HG03060 (cell line): Measurements from ENCODE around the gene DGKQ.
"Not testable (repeated sequence)": the region's sequence is repeated elsewhere in the genome, so short reads cannot be mapped to it uniquely, and the experiment has no call there.

Source experiments
- ATAC-seq: cut with Tn5 transposase; IDR thresholded peaks from one replicate; pipeline ENCODE4 v1.9.1; 2021; ENCODE audit warnings: low read depth, moderate number of reproducible peaks; ENCODE audit not compliant: unreplicated experiment

DGKQ gene

GRCh38 chr4:930028-930551, 43.3 kb downstream of the DGKQ start:
- no peak for ATAC-seq

DNA sequence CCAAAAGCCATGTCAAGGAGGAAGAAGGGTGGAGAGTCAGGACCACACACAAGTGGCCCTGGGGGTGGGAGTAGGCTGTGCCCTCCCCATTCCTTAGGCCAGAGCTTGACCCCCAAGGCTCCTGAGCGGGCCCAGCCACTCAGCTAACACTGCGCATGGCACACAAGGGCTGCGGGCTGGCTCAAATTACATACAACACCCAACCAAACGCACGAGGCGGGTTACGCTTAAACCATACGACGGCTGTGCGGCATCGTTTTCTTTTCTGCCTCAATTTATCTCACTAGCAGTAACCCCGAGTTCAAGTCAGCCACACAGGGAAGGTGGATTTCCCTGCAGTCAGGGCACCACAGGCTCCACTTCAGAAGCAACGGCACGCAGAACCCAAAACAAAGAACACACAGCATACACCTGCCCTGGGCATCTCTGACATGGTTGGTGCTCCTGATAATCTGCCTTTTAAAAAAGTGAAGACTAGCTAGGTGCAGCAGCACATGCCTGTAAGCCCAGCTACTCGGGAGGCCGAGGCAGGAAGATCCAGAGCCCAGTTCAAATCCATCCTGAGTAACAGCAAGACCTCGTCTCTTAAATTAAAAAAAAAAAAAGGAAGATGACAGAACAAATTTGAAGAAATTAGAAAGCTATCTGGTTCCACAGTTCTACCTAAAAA, 44.1 kb downstream of the DGKQ start:
- ATAC-seq = no peak

DNA sequence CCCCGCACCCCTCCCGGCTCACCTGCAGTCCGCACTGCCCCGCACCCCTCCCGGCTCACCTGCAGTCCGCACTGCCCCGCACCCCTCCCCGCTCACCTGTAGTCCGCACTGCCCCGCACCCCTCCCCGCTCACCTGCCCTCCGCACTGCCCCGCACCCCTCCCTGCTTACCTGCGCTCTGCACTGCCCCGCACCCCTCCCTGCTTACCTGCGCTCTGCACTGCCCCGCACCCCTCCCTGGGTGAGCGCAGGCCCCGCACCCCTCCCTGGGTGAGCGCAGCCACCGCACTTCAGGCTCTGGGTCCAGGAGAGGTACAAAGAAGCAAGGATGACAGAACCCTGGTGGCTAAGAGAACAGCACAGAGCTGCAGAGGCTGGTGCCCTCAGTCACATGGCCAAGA, 45.8 kb downstream of the DGKQ start:
- not testable (repeated sequence) for ATAC-seq

- no peak for ATAC-seq
Measured at GRCh38 chr4:926538-926937, 46.8 kb downstream of the DGKQ start.

- no peak for ATAC-seq
Measured at GRCh38 chr4:925771-926500, 47.4 kb downstream of the DGKQ start.

DNA sequence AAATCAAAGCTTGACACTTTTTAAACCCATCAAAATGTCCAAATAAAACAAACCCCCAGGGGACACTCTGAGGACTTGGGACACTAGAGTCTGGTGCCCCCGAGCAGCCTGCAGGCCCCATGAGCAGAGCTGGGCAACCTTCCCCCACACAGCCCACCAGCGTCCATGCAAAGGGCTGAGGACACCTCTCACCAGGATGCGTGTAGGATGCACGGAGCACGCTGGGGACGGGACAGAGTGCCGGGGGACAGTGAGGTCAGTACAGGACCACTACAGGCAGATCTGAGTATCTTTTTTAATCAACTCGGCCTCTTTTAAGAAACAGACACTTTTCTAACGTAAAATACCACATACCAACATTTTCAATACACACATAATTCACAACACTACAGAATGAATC, 48.2 kb downstream of the DGKQ start:
- ATAC-seq = no peak

- ATAC-seq = no peak
Measured at GRCh38 chr4:924107-925096, 49.0 kb downstream of the DGKQ start.

GRCh38 chr4:921830-922331, 51.5 kb downstream of the DGKQ start:
- ATAC-seq = no peak

DNA sequence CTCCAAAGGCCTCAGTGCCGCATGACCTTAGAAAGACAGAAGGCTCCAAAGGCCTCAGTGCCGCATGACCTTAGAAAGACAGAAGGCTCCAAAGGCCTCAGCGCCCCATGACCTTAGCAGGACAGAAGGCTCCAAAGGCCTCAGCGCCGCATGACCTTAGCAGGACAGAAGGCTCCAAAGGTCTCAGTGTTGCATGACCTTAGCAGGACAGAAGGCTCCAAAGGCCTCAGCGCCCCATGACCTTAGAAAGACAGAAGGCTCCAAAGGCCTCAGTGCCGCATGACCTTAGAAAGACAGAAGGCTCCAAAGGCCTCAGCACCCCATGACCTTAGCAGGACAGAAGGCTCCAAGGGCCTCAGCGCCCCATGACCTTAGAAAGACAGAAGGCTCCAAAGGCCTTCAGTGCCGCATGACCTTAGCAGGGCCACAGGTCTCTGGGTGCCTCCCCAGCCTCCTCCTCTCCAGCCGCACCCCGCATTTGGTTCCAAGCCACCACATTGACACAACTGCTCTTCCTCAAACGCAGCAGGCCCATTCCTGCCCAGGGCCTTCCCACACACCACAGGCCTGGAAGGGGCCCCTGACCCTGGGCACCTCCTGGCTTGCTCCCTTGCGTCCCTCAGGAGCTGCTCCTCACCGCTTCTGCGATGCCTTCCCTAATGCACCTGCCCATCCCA, 54.2 kb downstream of the DGKQ start:
- not testable (repeated sequence) for ATAC-seq

- ATAC-seq = not testable (repeated sequence)
Measured at GRCh38 chr4:918591-918990, 54.8 kb downstream of the DGKQ start.

DNA sequence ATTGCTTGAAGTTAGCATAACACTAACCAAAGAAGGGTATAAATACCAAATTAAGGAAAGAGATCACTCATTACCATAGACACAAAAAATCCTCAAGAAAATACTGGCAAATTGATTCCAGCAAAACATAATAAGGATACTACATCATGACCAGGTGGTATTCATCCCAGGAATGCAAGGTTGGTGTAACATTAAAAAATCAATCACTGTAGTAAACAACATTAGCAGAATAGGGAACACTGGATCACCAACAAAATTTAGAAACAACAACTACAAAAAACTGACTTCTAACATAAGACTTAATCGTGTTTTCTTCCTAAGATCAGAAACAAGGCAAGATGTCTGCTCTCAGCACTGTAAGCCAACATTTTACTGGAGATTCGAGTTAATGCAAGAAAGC, 55.4 kb downstream of the DGKQ start:
- no peak for ATAC-seq

GRCh38 chr4:917466-917865, 55.9 kb downstream of the DGKQ start:
- no peak for ATAC-seq

- no peak for ATAC-seq
Measured at GRCh38 chr4:915595-915994, 57.8 kb downstream of the DGKQ start.

DNA sequence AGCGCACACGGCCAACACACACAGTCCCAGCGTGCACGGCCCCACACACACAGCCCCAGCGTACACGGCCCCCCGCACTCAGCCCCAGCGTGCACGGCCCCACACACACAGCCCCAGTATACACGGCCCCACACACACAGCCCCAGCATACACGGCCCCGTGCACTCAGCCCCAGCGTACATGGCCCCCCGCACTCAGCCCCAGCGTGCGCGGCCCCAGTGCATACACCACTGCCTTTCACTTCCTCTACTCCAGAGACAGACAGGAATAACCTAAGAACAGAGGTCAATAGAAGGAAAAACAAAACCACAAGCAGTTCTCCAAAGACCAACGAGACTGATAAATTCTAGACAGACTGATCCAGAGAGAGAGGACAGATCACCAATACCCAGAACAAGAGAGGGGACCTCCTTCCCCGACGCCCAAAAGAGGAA, 58.3 kb downstream of the DGKQ start:
- ATAC-seq = no peak

DNA sequence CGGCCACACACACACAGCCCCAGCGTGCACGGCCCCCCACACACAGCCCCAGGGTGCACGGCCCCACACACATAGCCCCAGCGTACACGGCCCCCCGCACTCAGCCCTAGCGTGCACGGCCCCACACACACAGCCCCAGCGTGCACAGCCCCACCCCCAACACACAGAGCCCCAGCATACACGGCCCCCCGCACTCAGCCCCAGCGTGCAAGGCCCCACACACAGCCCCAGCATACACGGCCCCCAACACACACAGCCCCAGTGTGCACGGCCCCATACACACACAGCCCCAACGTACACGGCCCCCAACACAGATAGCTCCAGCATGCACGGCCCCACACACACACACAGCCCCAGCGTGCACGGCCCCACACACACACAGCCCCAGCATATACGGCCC, 58.8 kb downstream of the DGKQ start:
- ATAC-seq = no peak

DNA sequence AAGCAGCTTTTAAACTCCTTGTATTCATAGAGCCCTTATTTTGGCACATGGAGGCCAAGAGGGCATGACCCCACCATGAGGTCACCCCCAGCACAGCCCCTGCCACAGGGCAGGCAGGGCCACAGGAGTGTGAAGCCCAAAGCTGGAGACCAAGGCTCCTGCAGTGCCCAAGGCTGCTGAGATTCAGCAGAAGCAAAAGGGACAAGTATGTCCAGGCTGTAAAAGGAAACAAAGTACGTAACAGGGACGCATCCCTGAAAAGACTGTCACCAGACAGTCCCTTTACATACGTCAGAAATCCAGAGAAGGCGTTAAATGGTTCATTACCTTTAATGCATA, 60.1 kb downstream of the DGKQ start:
- ATAC-seq = no peak

- ATAC-seq = no peak
Measured at GRCh38 chr4:912548-913279, 60.7 kb downstream of the DGKQ start.

DNA sequence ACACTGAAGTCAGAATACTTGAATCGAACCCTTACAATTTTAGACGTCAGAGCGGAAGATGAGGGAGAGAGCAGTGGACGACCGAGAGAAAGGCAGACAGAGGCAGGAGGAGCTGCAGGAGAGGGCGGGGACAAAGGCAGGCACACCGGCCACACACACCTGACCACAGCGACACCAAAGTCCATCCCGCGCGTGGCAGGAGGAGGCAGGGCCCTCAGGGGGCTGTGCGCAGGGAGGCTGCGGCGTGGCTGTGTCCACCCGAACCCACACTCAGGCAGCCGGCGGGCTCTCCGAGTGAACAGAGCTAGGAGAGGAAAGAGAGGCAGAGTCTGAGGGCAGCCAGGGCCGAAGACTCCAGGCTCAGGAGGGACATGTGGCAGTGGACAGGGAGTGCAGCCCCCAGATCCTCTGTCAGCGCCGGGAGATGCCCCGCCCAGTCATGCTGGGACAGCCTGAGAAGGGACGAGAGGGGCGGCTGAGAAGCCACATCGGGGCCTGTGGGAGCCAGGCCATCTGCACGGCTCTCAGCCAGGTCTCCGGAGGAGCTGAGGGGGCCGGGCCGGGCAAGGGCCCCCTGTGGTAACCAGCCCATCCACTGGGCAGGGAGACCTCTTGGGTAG, 61.4 kb downstream of the DGKQ start:
- no peak for ATAC-seq

GRCh38 chr4:911221-911751, 62.1 kb downstream of the DGKQ start:
- no peak for ATAC-seq
